SIG-M5 (cell line): ENCODE measurements around the gene TSC22D4.

Source experiments
- DNase-seq: peaks from one replicate; lab custom pipeline; 2025; lab: John Stamatoyannopoulos, UW

The TSC22D4 gene

DNA sequence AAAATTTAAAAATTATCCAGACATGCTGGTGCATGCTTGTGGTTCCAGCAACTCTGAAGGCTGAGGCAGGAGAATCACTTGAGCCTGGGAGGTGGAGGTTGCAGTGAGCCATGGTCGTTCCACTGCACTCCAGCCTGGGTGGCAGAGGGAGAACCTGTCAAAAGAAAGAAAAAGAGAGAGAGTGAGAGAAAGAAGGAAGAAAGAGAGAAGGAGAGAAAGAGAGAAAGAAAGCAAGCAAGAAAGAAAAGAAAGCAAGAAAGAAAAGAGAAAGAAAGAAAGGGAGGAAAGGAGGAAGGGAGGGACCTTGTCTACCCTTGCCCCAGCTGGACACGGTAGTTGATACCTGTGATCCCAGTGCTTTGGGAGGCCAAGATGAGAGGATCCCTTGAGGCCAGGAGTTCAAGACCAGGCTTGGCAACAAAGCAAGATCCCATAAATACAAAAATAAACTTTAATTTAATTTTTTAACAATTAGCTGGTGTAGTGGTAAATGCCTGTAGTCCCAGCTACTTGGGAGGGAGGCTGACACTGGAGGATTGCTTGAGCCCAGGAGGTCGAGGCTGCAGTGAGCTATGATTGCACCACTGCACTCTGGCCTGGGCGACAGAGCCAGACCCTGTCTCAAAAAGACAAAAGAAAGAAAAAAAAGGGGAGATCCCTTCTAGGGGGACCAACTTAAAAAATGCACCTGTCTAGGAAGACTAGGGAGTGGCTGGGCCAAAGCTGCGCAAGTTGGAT lies 13.9 kb upstream of the TSC22D4 start:
- no peak for DNase-seq

- no peak for DNase-seq
Measured at GRCh38 chr7:100491192-100491578, 12.2 kb upstream of the TSC22D4 start.

DNA sequence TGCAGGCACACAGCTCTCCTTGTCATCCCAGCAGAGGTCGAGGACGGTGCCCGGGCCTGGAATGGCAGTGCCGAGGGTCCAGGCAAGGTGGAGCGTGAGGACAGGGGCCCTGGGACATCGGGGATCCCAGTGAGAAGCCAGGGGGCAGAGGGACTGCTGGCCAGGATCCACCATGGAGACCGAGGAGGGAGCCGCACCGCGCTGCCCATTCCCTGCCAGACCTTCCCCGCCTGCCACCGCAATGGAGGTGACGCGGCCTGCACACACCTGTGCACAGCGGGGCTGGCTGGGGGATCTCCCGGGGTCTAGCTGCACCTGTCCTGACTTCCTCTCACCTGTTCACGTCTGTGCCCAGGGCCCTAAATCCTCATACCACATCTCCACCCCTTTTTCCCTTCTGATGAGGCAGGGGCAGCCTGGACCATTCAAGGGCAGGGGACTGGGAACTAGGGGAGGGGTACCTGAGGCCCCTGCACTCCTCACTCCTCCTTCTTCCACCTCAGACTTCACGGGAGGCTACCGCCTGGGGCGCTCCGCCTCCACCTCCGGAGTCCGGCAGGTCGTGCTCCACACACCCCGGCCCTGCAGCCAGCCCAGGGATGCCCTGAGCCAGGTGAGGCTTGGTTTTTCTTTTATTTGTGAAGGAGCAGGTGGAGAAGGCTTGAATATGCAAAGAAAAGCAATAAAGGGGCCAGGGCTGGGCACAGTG lies 11.6 kb upstream of the TSC22D4 start:
- DNase-seq, result no peak

DNA sequence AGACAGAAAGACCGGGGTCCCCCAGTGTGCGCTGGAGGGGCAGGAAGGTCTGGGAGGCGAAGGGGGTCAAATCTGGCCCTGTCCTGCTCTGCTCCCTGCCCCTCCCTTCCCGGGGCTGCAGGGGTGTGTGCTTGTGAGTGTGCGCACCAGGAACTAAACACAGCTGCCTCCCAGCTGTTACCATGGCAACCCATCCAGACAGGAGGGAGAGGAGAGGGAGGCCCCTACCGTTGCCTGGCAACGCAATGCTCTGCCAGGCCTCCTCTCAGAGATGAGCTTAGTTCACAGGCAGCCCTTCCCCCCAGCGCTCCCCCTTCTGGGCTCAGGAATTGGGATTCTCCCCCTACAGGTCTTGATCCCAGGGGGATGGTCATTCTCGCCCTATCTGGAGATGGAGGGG lies 10.8 kb upstream of the TSC22D4 start:
- DNase-seq, result peak; percentile 56

- DNase-seq, result no peak
Measured at GRCh38 chr7:100489121-100489520, 10.1 kb upstream of the TSC22D4 start.

- DNase-seq, result no peak
Measured at GRCh38 chr7:100488333-100489095, 9.5 kb upstream of the TSC22D4 start.

DNA sequence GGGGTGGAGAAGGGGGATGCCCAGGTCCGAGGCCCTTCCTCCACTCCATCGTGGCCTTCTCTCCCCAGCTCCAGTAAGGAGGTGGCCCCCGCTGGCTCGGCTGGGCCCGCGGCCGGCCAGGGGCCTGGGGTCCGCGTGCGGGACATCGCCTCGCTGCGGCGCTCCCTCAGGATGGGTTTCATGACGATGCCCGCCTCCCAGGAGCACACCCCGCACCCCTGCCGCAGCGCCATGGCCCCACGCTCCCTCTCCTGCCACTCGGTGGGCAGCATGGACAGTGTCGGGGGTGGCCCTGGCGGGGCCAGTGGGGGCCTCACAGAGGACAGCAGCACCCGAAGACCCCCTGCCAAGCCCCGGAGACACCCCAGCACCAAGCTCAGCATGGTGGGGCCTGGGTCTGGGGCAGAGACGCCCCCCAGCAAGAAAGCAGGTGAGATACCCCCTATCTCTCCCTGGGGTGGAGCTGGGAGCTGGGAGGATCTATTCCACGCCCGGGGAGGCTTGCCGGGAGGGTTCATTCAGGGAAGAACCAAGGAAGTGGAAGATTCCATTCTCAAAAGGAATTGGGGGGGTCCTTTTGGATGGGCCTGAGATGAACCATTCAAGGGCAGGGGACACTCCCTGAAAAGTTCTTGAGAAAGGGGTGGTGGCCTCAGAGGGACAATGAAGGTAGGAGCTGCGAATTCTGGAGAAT lies 7.9 kb upstream of the TSC22D4 start:
- DNase-seq, result no peak

- DNase-seq, result no peak
Measured at GRCh38 chr7:100486111-100486636, 7.2 kb upstream of the TSC22D4 start.

DNA sequence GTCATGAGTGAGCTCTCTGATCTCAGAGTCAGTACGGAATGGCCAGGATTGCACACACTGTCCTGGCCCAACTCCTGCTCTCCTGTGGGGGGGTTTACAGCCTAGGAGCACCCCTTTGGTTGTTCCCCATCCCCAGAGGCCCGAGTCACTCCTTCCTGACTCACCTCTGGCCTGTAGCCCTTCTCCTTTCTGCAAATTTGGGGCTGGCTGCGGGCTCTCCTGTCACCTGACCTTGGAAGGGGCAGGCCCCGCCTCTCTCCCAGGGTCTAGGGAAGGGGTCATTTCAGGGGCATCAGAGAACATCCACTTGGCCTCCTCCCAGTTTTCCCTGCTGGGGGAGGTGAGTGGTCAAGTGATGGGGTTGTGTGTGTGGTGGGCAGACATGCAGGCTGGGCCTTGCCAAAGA lies 6.5 kb upstream of the TSC22D4 start:
- no peak for DNase-seq

GRCh38 chr7:100484673-100485045 lies 5.6 kb upstream of the TSC22D4 start:
- DNase-seq, result no peak

DNA sequence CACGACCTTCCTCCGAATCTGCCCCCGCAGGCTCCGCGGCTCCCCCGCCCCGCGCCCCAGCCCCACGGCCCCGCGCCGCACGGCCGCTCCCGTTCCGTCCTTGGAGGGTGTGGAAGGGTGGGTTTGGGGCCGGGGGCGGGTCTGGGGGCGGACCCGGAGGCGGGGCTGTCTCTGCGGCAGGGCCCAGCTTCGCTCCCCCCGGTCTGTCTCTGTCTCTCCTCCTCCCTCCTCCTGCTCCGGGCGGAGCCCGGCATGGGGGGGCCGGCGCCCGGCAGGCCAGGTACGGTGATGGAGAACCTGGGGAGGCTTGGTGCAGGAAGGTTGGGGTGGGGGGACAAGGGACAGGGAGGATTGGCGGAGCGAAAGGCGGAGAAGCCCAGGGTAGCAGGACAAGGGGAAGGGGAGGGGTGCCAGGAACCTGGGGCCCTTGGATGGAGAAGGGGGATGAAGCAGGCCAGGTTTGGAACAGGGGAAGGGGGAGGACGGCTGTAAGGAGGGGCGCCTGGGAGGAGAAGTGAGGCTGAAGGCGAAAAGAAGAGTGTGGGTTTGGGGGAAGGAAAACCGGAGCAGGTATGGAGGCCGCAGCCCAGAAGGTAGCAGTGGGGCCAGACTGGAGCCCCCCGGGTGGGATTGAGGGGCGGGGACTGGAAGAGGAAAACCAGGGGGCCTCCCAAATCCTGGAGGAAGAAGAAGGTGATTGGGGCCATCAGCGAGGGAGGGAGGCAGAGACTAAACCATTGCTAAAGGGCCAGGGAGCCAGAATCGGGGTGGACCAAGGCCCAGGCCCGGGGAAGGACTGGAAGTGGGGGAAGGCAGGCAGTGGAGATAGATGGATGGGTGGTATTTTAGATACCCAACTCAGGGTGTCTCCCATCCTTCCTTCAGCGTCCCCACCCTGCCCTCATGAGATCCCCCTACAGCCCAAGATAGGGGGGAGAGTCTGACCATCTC lies 5.0 kb upstream of the TSC22D4 start, which contains the start of gene NYAP1:
Gene NYAP1, plus strand, starts transcription at position 206 of the 951 bp plus-strand sequence. CDS start 1,385 bp downstream, outside the sequence.
- DNase-seq, result no peak

DNA sequence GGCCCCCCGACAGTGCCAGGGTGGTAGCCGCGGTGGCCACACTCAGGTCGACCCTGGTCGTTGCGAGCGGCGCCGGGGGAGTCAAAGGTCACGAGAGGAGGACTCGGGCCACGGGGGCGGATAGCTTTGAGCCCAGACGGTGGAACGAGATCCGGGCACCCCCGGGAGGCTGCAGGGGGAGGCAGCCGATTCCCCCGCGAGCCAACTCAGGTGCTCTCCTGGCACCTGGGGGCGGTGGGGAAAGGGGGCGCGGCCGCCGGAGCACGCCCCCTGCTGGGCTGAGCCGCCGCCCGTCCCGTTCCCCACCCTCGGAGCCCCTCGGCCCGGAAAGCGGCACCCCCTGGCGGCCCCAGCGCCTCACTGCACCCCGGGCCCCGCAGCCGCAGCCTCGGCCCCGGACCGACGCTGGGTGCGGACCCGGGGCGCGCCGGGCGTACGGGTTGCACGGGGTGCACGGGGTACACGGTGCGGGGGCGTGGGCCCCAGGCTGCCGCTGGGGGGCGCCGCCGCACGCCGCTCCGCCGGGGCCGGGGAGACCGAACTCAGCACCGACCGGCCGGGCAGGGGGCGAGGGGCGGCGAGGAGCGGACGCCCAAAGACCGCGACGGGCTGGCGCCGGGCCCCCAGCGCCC lies 4.2 kb upstream of the TSC22D4 start:
- no peak for DNase-seq

- no peak for DNase-seq
Measured at GRCh38 chr7:100482728-100483089, 3.7 kb upstream of the TSC22D4 start.

DNA sequence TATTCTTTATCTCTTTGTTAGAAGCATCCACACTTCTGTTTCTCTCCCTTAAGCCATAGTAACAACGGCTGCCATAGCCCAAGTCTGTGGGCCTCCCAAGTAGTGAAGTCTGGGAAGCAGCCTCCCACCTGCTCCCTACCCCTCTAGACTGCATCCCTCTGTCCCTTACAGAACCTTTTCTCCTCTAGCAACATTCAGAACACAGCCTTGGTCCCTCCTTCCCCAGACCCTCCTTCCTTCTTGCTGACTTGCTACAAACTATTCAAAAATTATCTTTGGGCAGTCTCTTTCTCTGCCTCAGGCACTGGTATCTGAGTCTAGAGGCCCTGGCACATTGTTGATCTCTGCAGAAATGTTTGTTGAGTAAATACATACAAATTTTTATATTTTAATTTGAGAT lies 2.5 kb upstream of the TSC22D4 start:
- no peak for DNase-seq

GRCh38 chr7:100477871-100478267 lies 1.1 kb downstream of the TSC22D4 start:
- no peak for DNase-seq

GRCh38 chr7:100476903-100477870 lies 1.8 kb downstream of the TSC22D4 start:
- DNase-seq, result no peak

DNA sequence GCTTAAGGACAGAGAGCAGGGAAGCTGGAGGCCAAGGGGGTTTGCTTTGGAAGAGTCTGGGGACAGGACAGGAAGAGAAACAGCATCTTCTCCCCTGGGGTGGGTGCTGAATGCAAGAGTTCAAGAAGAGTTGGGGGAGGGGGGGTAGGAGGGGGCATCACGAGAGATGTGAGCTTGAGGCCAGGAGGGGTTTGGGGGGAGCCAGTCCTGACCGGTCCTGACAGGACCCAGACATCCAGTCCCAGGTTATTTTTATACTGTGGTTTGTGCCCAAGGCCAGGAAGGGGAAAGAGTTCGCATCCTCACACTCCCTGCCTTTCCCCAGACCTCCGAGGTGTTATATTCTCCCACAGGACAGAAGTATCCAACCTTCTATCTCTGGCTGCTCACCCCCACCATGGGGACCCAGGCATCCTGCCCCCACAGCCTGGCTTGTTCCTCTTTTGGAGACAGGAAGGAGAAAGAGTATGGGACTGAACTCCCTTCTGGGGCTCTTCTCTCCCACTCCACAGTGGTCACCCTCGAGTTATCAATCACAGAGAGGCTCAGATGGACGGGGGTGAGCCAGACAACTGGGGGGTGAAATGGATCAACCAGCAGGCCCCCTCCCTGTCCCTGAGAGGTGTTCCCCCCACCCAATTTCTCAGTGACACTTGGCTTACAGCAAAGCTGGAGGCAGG lies 2.8 kb downstream of the TSC22D4 start:
- no peak for DNase-seq

GRCh38 chr7:100475549-100475948 lies 3.5 kb downstream of the TSC22D4 start:
- no peak for DNase-seq
